HEK293 (cell line): ENCODE measurements around the gene CSRP1.

Source experiments
- EGR2 ChIP-seq: fragments of 450-650 bp; formaldehyde crosslinking; IDR thresholded peaks from 2 replicates; pipeline ENCODE4 v1.5.1; 2016; ENCODE audit warnings: low read depth, missing biosample characterization, missing genetic modification characterization
- KLF1 ChIP-seq: fragments of 450-650 bp; formaldehyde crosslinking; IDR thresholded peaks from 2 replicates; pipeline ENCODE4 v1.5.1; 2016; ENCODE audit warnings: missing biosample characterization, missing genetic modification characterization
- SETDB1 ChIP-seq: IDR thresholded peaks from one replicate; pipeline ENCODE4 v1.6.1; 2017; ENCODE audit warnings: mild to moderate bottlenecking, low read length, moderate library complexity, mixed read lengths; ENCODE audit not compliant: insufficient read length
- SP2 ChIP-seq: fragments of 450-650 bp; formaldehyde crosslinking; IDR thresholded peaks from 2 replicates; pipeline ENCODE4 v1.5.1; 2016; ENCODE audit warnings: missing biosample characterization, missing genetic modification characterization
- TRIM28 ChIP-seq: IDR thresholded peaks from 2 replicates; pipeline ENCODE4 v1.6.1; 2011; ENCODE audit warnings: low read length, control low read depth, borderline replicate concordance
- YY2 ChIP-seq: fragments of 450-650 bp; formaldehyde crosslinking; IDR thresholded peaks from 2 replicates; pipeline ENCODE4 v1.5.1; 2016; ENCODE audit warnings: missing biosample characterization, missing genetic modification characterization
- ZBTB17 ChIP-seq: fragments of 450-650 bp; formaldehyde crosslinking; IDR thresholded peaks from 2 replicates; pipeline ENCODE4 v1.5.1; 2016; ENCODE audit warnings: missing biosample characterization, missing genetic modification characterization
- ZBTB21 ChIP-seq: fragments of 450-650 bp; formaldehyde crosslinking; IDR thresholded peaks from 2 replicates; pipeline ENCODE4 v1.5.1; 2017; ENCODE audit warnings: missing biosample characterization, missing genetic modification characterization
- ZFP41 ChIP-seq: fragments of 450-650 bp; formaldehyde crosslinking; IDR thresholded peaks from 2 replicates; pipeline ENCODE4 v1.5.1; 2016; ENCODE audit warnings: missing biosample characterization, missing genetic modification characterization, borderline replicate concordance
- ZNF146 ChIP-seq: fragments of 450-650 bp; formaldehyde crosslinking; IDR thresholded peaks from 2 replicates; pipeline ENCODE4 v1.5.1; 2016; ENCODE audit warnings: missing biosample characterization, missing genetic modification characterization
- ZNF16 ChIP-seq: fragments of 450-650 bp; formaldehyde crosslinking; IDR thresholded peaks from 2 replicates; pipeline ENCODE4 v1.5.1; 2016; ENCODE audit warnings: low read depth, missing biosample characterization, missing genetic modification characterization
- ZNF214 ChIP-seq: fragments of 450-650 bp; formaldehyde crosslinking; IDR thresholded peaks from 2 replicates; pipeline ENCODE4 v1.5.1; 2017; ENCODE audit warnings: missing biosample characterization, mild to moderate bottlenecking, missing genetic modification characterization, borderline replicate concordance
- ZNF221 ChIP-seq: fragments of 450-650 bp; formaldehyde crosslinking; IDR thresholded peaks from 2 replicates; pipeline ENCODE4 v1.5.1; 2017; ENCODE audit warnings: missing biosample characterization, missing genetic modification characterization, borderline replicate concordance
- ZNF354C ChIP-seq: fragments of 450-650 bp; formaldehyde crosslinking; IDR thresholded peaks from 2 replicates; pipeline ENCODE4 v1.5.1; 2016; ENCODE audit warnings: missing biosample characterization, missing genetic modification characterization, low read depth, borderline replicate concordance
- ZNF514 ChIP-seq: fragments of 450-650 bp; formaldehyde crosslinking; IDR thresholded peaks from 2 replicates; pipeline ENCODE4 v1.5.1; 2016; ENCODE audit warnings: missing biosample characterization, missing genetic modification characterization
- ZNF529 ChIP-seq: fragments of 450-650 bp; formaldehyde crosslinking; IDR thresholded peaks from 2 replicates; pipeline ENCODE4 v1.5.1; 2017; ENCODE audit warnings: missing genetic modification characterization, missing biosample characterization; ENCODE audit not compliant: insufficient replicate concordance
- ZNF544 ChIP-seq: fragments of 450-650 bp; formaldehyde crosslinking; IDR thresholded peaks from 2 replicates; pipeline ENCODE4 v1.5.0; 2017; ENCODE audit warnings: missing biosample characterization, missing genetic modification characterization
- ZNF558 ChIP-seq: fragments of 450-650 bp; formaldehyde crosslinking; IDR thresholded peaks from 2 replicates; pipeline ENCODE4 v1.5.1; 2016; ENCODE audit warnings: missing biosample characterization, missing genetic modification characterization
- ZNF585B ChIP-seq: fragments of 450-650 bp; formaldehyde crosslinking; IDR thresholded peaks from 2 replicates; pipeline ENCODE4 v1.5.1; 2016; ENCODE audit warnings: missing biosample characterization, missing genetic modification characterization
- ZNF610 ChIP-seq: fragments of 450-650 bp; formaldehyde crosslinking; IDR thresholded peaks from 2 replicates; pipeline ENCODE4 v1.5.1; 2016; ENCODE audit warnings: missing biosample characterization, missing genetic modification characterization, borderline replicate concordance
- ZNF626 ChIP-seq: fragments of 450-650 bp; sonication (Bioruptor Pico); formaldehyde crosslinking; IDR thresholded peaks from 2 replicates; pipeline ENCODE4 v1.5.1; 2018; ENCODE audit warnings: missing biosample characterization, missing genetic modification characterization, inconsistent platforms
- TF ChIP-seq, protein P1 (sequence below): fragments of 450-650 bp; formaldehyde crosslinking; IDR thresholded peaks from 2 replicates; pipeline ENCODE4 v1.5.1; 2016; ENCODE audit warnings: missing biosample characterization, missing genetic modification characterization
- TF ChIP-seq, protein P2 (sequence below): fragments of 450-650 bp; IDR thresholded peaks from 2 replicates; pipeline ENCODE4 v1.5.1; 2018; ENCODE audit warnings: missing biosample characterization, mild to moderate bottlenecking, missing genetic modification characterization
- TF ChIP-seq, protein P3 (sequence below): fragments of 450-650 bp; formaldehyde crosslinking; IDR thresholded peaks from 2 replicates; pipeline ENCODE4 v1.5.1; 2016; ENCODE audit warnings: missing biosample characterization, missing genetic modification characterization, low read depth
- TF ChIP-seq, protein P4 (sequence below): fragments of 450-650 bp; formaldehyde crosslinking; IDR thresholded peaks from 2 replicates; pipeline ENCODE4 v1.5.0; 2017; ENCODE audit warnings: missing biosample characterization, missing genetic modification characterization, borderline replicate concordance
- TF ChIP-seq, protein P5 (sequence below): fragments of 450-650 bp; formaldehyde crosslinking; IDR thresholded peaks from 2 replicates; pipeline ENCODE4 v1.5.1; 2016; ENCODE audit warnings: missing biosample characterization, missing genetic modification characterization
- TF ChIP-seq, protein P6 (sequence below): fragments of 450-650 bp; formaldehyde crosslinking; conservative IDR thresholded peaks from 2 replicates; pipeline ENCODE4 v1.5.1; 2016; ENCODE audit warnings: low read depth, missing biosample characterization, missing genetic modification characterization

Gene CSRP1

DNA sequence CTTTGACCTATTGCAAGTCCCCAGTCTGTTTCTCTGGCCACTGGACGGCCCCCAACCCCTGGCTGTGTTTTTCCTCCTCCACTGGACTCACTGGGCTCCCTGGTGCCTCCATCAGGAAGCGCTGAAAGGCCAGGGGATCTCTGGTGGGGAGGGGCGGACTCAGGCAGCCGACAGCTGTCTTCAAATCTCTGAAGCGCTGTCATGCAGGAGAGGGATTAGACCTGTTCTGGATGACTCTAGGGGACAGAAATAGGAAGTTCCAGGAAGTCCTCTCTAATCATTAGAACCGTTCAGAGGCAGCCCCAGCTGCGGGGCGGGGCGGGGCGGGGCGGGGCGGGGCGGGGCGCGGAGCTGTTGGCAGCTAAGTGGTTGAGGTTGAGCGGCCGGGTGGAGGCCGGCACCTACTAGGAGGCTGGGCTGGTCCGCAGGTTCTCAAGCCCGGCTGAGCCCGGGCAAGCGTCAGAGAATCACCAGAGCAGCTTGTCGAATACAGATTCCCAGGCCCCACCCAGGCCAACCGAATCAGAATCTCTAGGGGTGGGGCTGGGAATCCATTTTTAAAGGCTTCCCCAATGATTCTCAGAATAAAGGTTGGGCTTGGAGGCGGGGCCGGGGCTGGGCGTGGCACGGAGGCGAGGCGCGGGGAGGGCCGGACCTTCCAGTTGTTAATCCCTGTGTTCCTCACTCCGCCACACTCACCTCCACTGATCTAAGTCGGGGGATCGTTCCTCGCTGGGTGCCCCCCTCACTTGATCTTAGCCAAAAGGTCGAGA, 26.5 kb downstream of the CSRP1 start (continued):
- TF ChIP-seq, protein P1, sequence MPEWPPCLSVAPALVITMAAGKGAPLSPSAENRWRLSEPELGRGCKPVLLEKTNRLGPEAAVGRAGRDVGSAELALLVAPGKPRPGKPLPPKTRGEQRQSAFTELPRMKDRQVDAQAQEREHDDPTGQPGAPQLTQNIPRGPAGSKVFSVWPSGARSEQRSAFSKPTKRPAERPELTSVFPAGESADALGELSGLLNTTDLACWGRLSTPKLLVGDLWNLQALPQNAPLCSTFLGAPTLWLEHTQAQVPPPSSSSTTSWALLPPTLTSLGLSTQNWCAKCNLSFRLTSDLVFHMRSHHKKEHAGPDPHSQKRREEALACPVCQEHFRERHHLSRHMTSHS (tag by site-specific recombination): no peak
- no peak for TF ChIP-seq TRIM28
- no peak for TF ChIP-seq ZNF585B (tag by site-specific recombination)
- no peak for TF ChIP-seq ZFP41 (tag by site-specific recombination)
- TF ChIP-seq ZNF544 (tag by site-specific recombination): no peak
- no peak for TF ChIP-seq ZBTB21 (tag by site-specific recombination)
- no peak for TF ChIP-seq ZNF221 (tag by site-specific recombination)
- TF ChIP-seq, protein P2, sequence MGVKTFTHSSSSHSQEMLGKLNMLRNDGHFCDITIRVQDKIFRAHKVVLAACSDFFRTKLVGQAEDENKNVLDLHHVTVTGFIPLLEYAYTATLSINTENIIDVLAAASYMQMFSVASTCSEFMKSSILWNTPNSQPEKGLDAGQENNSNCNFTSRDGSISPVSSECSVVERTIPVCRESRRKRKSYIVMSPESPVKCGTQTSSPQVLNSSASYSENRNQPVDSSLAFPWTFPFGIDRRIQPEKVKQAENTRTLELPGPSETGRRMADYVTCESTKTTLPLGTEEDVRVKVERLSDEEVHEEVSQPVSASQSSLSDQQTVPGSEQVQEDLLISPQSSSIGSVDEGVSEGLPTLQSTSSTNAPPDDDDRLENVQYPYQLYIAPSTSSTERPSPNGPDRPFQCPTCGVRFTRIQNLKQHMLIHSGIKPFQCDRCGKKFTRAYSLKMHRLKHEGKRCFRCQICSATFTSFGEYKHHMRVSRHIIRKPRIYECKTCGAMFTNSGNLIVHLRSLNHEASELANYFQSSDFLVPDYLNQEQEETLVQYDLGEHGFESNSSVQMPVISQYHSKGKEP (tag by site-specific recombination): no peak
- no peak for TF ChIP-seq ZNF354C (tag by site-specific recombination)
- TF ChIP-seq ZNF610 (tag by site-specific recombination): no peak
- no peak for TF ChIP-seq ZNF514 (tag by site-specific recombination)
- no peak for TF ChIP-seq YY2 (tag by site-specific recombination)
- no peak for TF ChIP-seq ZNF529 (tag by site-specific recombination)
- no peak for TF ChIP-seq ZNF214 (tag by site-specific recombination)
- peak; percentile 79 for TF ChIP-seq KLF1
- TF ChIP-seq ZNF626 (tag by site-specific recombination): no peak
- TF ChIP-seq, protein P3, sequence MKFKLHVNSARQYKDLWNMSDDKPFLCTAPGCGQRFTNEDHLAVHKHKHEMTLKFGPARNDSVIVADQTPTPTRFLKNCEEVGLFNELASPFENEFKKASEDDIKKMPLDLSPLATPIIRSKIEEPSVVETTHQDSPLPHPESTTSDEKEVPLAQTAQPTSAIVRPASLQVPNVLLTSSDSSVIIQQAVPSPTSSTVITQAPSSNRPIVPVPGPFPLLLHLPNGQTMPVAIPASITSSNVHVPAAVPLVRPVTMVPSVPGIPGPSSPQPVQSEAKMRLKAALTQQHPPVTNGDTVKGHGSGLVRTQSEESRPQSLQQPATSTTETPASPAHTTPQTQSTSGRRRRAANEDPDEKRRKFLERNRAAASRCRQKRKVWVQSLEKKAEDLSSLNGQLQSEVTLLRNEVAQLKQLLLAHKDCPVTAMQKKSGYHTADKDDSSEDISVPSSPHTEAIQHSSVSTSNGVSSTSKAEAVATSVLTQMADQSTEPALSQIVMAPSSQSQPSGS (tag by site-specific recombination): no peak
- peak; percentile 66 for TF ChIP-seq SP2
- TF ChIP-seq EGR2: no peak
- TF ChIP-seq ZBTB17: peak; percentile 25; the same call in 1 of the 2 replicates
- TF ChIP-seq, protein P4, sequence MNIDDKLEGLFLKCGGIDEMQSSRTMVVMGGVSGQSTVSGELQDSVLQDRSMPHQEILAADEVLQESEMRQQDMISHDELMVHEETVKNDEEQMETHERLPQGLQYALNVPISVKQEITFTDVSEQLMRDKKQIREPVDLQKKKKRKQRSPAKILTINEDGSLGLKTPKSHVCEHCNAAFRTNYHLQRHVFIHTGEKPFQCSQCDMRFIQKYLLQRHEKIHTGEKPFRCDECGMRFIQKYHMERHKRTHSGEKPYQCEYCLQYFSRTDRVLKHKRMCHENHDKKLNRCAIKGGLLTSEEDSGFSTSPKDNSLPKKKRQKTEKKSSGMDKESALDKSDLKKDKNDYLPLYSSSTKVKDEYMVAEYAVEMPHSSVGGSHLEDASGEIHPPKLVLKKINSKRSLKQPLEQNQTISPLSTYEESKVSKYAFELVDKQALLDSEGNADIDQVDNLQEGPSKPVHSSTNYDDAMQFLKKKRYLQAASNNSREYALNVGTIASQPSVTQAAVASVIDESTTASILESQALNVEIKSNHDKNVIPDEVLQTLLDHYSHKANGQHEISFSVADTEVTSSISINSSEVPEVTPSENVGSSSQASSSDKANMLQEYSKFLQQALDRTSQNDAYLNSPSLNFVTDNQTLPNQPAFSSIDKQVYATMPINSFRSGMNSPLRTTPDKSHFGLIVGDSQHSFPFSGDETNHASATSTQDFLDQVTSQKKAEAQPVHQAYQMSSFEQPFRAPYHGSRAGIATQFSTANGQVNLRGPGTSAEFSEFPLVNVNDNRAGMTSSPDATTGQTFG (tag by site-specific recombination): no peak
- TF ChIP-seq ZNF146 (tag by site-specific recombination): no peak
- no peak for TF ChIP-seq SETDB1
- no peak for TF ChIP-seq ZNF558 (tag by site-specific recombination)
- TF ChIP-seq ZNF16 (tag by site-specific recombination): no peak
- TF ChIP-seq, protein P5, sequence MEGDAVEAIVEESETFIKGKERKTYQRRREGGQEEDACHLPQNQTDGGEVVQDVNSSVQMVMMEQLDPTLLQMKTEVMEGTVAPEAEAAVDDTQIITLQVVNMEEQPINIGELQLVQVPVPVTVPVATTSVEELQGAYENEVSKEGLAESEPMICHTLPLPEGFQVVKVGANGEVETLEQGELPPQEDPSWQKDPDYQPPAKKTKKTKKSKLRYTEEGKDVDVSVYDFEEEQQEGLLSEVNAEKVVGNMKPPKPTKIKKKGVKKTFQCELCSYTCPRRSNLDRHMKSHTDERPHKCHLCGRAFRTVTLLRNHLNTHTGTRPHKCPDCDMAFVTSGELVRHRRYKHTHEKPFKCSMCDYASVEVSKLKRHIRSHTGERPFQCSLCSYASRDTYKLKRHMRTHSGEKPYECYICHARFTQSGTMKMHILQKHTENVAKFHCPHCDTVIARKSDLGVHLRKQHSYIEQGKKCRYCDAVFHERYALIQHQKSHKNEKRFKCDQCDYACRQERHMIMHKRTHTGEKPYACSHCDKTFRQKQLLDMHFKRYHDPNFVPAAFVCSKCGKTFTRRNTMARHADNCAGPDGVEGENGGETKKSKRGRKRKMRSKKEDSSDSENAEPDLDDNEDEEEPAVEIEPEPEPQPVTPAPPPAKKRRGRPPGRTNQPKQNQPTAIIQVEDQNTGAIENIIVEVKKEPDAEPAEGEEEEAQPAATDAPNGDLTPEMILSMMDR (tag by site-specific recombination): no peak
- TF ChIP-seq, protein P6, sequence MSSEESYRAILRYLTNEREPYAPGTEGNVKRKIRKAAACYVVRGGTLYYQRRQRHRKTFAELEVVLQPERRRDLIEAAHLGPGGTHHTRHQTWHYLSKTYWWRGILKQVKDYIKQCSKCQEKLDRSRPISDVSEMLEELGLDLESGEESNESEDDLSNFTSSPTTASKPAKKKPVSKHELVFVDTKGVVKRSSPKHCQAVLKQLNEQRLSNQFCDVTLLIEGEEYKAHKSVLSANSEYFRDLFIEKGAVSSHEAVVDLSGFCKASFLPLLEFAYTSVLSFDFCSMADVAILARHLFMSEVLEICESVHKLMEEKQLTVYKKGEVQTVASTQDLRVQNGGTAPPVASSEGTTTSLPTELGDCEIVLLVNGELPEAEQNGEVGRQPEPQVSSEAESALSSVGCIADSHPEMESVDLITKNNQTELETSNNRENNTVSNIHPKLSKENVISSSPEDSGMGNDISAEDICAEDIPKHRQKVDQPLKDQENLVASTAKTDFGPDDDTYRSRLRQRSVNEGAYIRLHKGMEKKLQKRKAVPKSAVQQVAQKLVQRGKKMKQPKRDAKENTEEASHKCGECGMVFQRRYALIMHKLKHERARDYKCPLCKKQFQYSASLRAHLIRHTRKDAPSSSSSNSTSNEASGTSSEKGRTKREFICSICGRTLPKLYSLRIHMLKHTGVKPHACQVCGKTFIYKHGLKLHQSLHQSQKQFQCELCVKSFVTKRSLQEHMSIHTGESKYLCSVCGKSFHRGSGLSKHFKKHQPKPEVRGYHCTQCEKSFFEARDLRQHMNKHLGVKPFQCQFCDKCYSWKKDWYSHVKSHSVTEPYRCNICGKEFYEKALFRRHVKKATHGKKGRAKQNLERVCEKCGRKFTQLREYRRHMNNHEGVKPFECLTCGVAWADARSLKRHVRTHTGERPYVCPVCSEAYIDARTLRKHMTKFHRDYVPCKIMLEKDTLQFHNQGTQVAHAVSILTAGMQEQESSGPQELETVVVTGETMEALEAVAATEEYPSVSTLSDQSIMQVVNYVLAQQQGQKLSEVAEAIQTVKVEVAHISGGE (tag by site-specific recombination): no peak
